SK-N-SH (cell line): ENCODE measurements around the gene DMAC1. TPM values are rescaled to one million over a fixed set of nuclear protein-coding genes. Genes with fewer than 3 reads are reported as not detected.

Source experiments
- CTCF ChIA-PET: fragments of 300-600, 350-600 bp; formaldehyde crosslinking; extraction: SDS; loops from one replicate; lab custom pipeline; 2021; lab: Yijun Ruan, JAX
- POLR2A ChIA-PET: fragments of 350-600 bp; sonication (Branson Sonifier 250); formaldehyde crosslinking; extraction: SDS; loops from one replicate; lab custom pipeline; 2020; ENCODE audit warnings: antibody characterized with exemption, inconsistent platforms; lab: Yijun Ruan, JAX
- DNase-seq: peaks from one replicate; pipeline ENCODE4 v3.0.0; 2012
- H2AFZ ChIP-seq: fragments of 200-600 bp; sonication (generic); 2 replicates; pipeline ENCODE4 v1.8.1; 2016; ENCODE audit warnings: antibody characterized with exemption, mild to moderate bottlenecking, low read depth
- H3F3A ChIP-seq: fragments of 200-600 bp; sonication (generic); replicated peaks from 2 replicates; pipeline ENCODE3; 2016; ENCODE audit warnings: antibody characterized with exemption, mild to moderate bottlenecking; ENCODE audit not compliant: insufficient read depth
- H3K27ac ChIP-seq, 2 experiments: fragments of 200-500 bp in 1 of 2; fragments of 200-600 bp in 1 of 2; sonication (Bioruptor generic) in 1 of 2; sonication (generic), shearing (Covaris generic) in 1 of 2; 2 replicates each; pipeline versions ENCODE4 v1.5.1 to v1.6.1; 2014 to 2016; ENCODE audit warnings: low read depth in 2 of 2, inconsistent platforms in 1 of 2, low read length in 1 of 2, mild to moderate bottlenecking in 1 of 2, mixed read lengths in 1 of 2
- H3K27me3 ChIP-seq: fragments of 200-600 bp; sonication (generic), shearing (Covaris generic); 2 replicates; pipeline ENCODE4 v1.6.1; 2016; ENCODE audit warnings: mixed run types; ENCODE audit not compliant: insufficient read depth
- H3K36me3 ChIP-seq, 2 experiments: fragments of 200-500 bp in 1 of 2; fragments of 200-600 bp in 1 of 2; sonication (Bioruptor generic) in 1 of 2; sonication (generic) in 1 of 2; replicated peaks in 1 of 2; 2 replicates each; pipeline versions ENCODE3 to v1.5.1; 2014 to 2016; ENCODE audit warnings: low read length in 1 of 2, mild to moderate bottlenecking in 1 of 2; ENCODE audit not compliant: insufficient read depth in 2 of 2, control insufficient read depth in 1 of 2
- H3K4me1 ChIP-seq, 2 experiments: fragments of 200-500 bp in 1 of 2; fragments of 200-600 bp in 1 of 2; sonication (Bioruptor generic) in 1 of 2; sonication (generic), shearing (Covaris generic) in 1 of 2; 2 replicates each; pipeline versions ENCODE4 v1.5.1 to v1.6.1; 2014 to 2016; ENCODE audit warnings: low read depth in 1 of 2, low read length in 1 of 2, mixed run types in 1 of 2; ENCODE audit not compliant: insufficient read depth in 2 of 2, control insufficient read depth in 1 of 2
- H3K4me2 ChIP-seq: fragments of 200-600 bp; sonication (generic), shearing (Covaris generic); 2 replicates; pipeline ENCODE4 v1.6.1; 2017; ENCODE audit warnings: mixed run types
- H3K4me3 ChIP-seq, 2 experiments: fragments of 200-500 bp in 1 of 2; fragments of 200-600 bp in 1 of 2; sonication (Bioruptor generic) in 1 of 2; sonication (generic), shearing (Covaris generic) in 1 of 2; 2 replicates each; pipeline versions ENCODE4 v1.5.1 to v1.8.1; 2014 to 2016; ENCODE audit warnings: low read depth in 2 of 2, inconsistent platforms in 1 of 2, low read length in 1 of 2, mild to moderate bottlenecking in 1 of 2, mixed read lengths in 1 of 2, moderate library complexity in 1 of 2
- H3K79me2 ChIP-seq: fragments of 200-600 bp; sonication (generic); 2 replicates; pipeline ENCODE4 v1.8.1; 2017; ENCODE audit warnings: mild to moderate bottlenecking; ENCODE audit not compliant: insufficient read depth
- H3K9ac ChIP-seq: fragments of 200-600 bp; sonication (generic); 2 replicates; pipeline ENCODE4 v1.6.1; 2017; ENCODE audit warnings: mixed run types
- H3K9me2 ChIP-seq: fragments of 200-600 bp; sonication (generic); 2 replicates; pipeline ENCODE4 v1.6.1; 2017; ENCODE audit warnings: mixed run types
- H3K9me3 ChIP-seq: fragments of 200-600 bp; sonication (generic); 2 replicates; pipeline ENCODE4 v1.6.1; 2017; ENCODE audit warnings: mixed run types, mild to moderate bottlenecking, moderate library complexity
- H4K20me1 ChIP-seq: fragments of 200-600 bp; sonication (generic); 2 replicates; pipeline ENCODE4 v1.6.1; 2017; ENCODE audit warnings: mild to moderate bottlenecking, mixed run types; ENCODE audit not compliant: insufficient read depth
- CHD2 ChIP-seq: fragments of 150-350 bp; IDR thresholded peaks from 2 replicates; pipeline ENCODE4 v1.6.1; 2018; ENCODE audit warnings: low read length; ENCODE audit not compliant: partially characterized antibody
- ELF1 ChIP-seq: IDR thresholded peaks from 2 replicates; pipeline ENCODE4 v1.4.0; 2012
- FOSL2 ChIP-seq: IDR thresholded peaks from 2 replicates; pipeline ENCODE4 v1.4.0; 2012; ENCODE audit warnings: low read depth, mild to moderate bottlenecking, moderate library complexity, borderline replicate concordance
- FOXM1 ChIP-seq: IDR thresholded peaks from 2 replicates; pipeline ENCODE4 v1.4.0; 2012; ENCODE audit warnings: low read depth, mild to moderate bottlenecking
- GABPA ChIP-seq: IDR thresholded peaks from 2 replicates; pipeline ENCODE4 v1.4.0; 2012; ENCODE audit warnings: low read depth, mild to moderate bottlenecking
- JUND ChIP-seq: IDR thresholded peaks from 2 replicates; pipeline ENCODE4 v1.4.0; 2012
- MXI1 ChIP-seq: IDR thresholded peaks from 2 replicates; pipeline ENCODE4 v1.6.1; 2012; ENCODE audit warnings: mild to moderate bottlenecking, low read depth, low read length, improper control_type of control experiment
- NRF1 ChIP-seq: IDR thresholded peaks from 2 replicates; pipeline ENCODE4 v1.6.1; 2012; ENCODE audit warnings: low read depth, mild to moderate bottlenecking, low read length
- PBX3 ChIP-seq: IDR thresholded peaks from 2 replicates; pipeline ENCODE4; 2012
- POLR2AphosphoS5 ChIP-seq: IDR thresholded peaks from 2 replicates; pipeline ENCODE4 v1.6.1; 2012; ENCODE audit warnings: low read depth, low read length
- RAD21 ChIP-seq: IDR thresholded peaks from 2 replicates; pipeline ENCODE4 v1.6.1; 2012; ENCODE audit warnings: mild to moderate bottlenecking, low read length
- TAF1 ChIP-seq: IDR thresholded peaks from 2 replicates; pipeline ENCODE4 v1.6.1; 2012; ENCODE audit warnings: low read depth, mild to moderate bottlenecking, low read length, moderate library complexity, borderline replicate concordance
- TCF12 ChIP-seq: IDR thresholded peaks from 2 replicates; pipeline ENCODE4 v1.4.0; 2012
- USF1 ChIP-seq: IDR thresholded peaks from 2 replicates; pipeline ENCODE4 v1.4.0; 2012; ENCODE audit warnings: low read depth, borderline replicate concordance
- YY1 ChIP-seq: IDR thresholded peaks from 2 replicates; pipeline ENCODE4 v1.4.0; 2012; ENCODE audit warnings: low read depth, mild to moderate bottlenecking
- WGBS: methylation state at CpG from one replicate; pipeline ENCODE4 v1.1.6; 2017; ENCODE audit warnings: low lambda C conversion rate; 5-methylcytosine and 5-hydroxymethylcytosine counted together
- polyA plus RNA-seq, 3 experiments: library from polyadenylated mRNA; depleted of rRNA; stranded (reverse); fragments of >200 nt; gene quantifications; 2 replicates each; pipeline ENCODE4 v1.2.3, GENCODE V29; 2012
- TF ChIP-seq, protein P1 (sequence below): IDR thresholded peaks from 2 replicates; pipeline ENCODE4 v1.4.0; 2012; ENCODE audit warnings: low read depth
- TF ChIP-seq, protein P2 (sequence below): IDR thresholded peaks from 2 replicates; pipeline ENCODE4 v1.4.0; 2012; ENCODE audit warnings: low read depth, borderline replicate concordance

Gene DMAC1, protein sequence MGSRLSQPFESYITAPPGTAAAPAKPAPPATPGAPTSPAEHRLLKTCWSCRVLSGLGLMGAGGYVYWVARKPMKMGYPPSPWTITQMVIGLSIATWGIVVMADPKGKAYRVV
- polyA plus RNA-seq (2012; rRNA removed): 21.5 and 21.7 TPM in 2 replicates
- 20.8 and 35.1 TPM in 2 replicates for polyA plus RNA-seq (2012; cell fraction: cytosol; rRNA removed)
- polyA plus RNA-seq (2012; cell fraction: nucleus; rRNA removed): 15.8 and 16.5 TPM in 2 replicates

DNA sequence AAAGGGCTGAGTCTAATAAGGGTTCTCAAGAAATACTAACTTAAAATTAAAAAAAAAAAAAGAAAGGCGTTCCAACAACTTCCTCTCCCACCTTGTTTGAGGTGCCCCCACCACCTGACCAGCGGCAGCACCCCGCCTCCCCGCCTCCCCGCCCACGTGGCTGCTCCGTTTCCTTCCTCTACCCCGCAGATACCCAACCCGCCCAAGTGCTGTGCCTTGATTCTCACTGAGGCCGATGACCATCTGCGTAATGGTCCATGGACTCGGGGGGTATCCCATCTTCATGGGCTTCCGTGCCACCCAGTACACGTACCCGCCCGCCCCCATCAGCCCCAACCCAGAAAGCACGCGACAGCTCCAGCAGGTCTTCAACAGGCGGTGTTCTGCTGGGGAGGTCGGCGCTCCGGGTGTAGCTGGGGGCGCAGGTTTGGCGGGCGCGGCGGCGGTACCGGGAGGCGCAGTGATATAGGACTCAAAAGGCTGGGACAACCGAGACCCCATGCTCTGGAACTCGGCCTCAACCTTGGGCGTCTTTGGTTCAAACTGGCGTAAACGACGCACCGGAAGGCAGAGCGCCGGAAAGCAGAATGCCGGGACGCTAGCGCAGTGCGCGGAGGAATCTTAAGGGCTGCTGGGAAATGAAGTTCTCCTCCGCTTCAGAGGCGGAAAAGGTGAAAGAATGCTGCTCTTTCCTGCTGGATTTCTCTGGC is at the start of gene DMAC1:
Gene DMAC1 (minus strand): TSS at position 545 of the 710 bp plus-strand sequence. CDS start 44 bp downstream, at position 501.
- Histone ChIP-seq H3K4me2 (peak within 1 kb of the TSS; percentile 95), H3K9ac (peak within 1 kb of the TSS; percentile 79), H3K9me3 (no peaks in the 10 kb centered on the region), H4K20me1 (no peaks in the 10 kb centered on the region), H3K36me3 (peaks cover 26 to 37% of the 10 kb centered on the region in 2 experiments), H3K9me2 (no peaks in the 10 kb centered on the region), H3K27ac (peak within 1 kb of the TSS; percentile 62 to 92; a peak in 3 of 4 replicates), H3K4me1 (peaks cover 5 to 7% of the 10 kb centered on the region in 2 experiments; a peak in 2 of 4 replicates), H3K4me3 (peak within 1 kb of the TSS; percentile 85 to 92), H3K27me3 (no peaks in the 10 kb centered on the region), H2AFZ (peak within 1 kb of the TSS; percentile 95), H3F3A (no peaks in the 10 kb centered on the region), H3K79me2 (peaks cover 9% of the 10 kb centered on the region)
- ChIA-PET POLR2A (no interaction called here), CTCF (interaction anchor here (1.0 kb wide), 1 partner anchor 747 kb away, joined by 3 read pairs; no protein-coding TSS in a partner anchor)
- TF ChIP-seq FOXM1 (0 out of 2 replicates have a peak, but pooled peaks have one; percentile 36), GABPA (peak; percentile 86), ELF1 (peak; percentile 93), YY1 (peak; percentile 53; the same call in 1 of the 2 replicates), USF1 (peak; percentile 76), MXI1 (peak; percentile 95), NRF1 (peak; percentile 65), PBX3 (0 out of 2 replicates have a peak, but pooled peaks have one; percentile 12), TCF12 (no peak), TAF1 (peak; percentile 71; the same call in 1 of the 2 replicates), FOSL2 (no peak), CHD2 (peak; percentile 89), POLR2AphosphoS5 (peak; percentile 87), RAD21 (no peak), JUND (no peak)
- TF ChIP-seq, protein P1, sequence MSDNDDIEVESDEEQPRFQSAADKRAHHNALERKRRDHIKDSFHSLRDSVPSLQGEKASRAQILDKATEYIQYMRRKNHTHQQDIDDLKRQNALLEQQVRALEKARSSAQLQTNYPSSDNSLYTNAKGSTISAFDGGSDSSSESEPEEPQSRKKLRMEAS: peak; percentile 82
- TF ChIP-seq, protein P2, sequence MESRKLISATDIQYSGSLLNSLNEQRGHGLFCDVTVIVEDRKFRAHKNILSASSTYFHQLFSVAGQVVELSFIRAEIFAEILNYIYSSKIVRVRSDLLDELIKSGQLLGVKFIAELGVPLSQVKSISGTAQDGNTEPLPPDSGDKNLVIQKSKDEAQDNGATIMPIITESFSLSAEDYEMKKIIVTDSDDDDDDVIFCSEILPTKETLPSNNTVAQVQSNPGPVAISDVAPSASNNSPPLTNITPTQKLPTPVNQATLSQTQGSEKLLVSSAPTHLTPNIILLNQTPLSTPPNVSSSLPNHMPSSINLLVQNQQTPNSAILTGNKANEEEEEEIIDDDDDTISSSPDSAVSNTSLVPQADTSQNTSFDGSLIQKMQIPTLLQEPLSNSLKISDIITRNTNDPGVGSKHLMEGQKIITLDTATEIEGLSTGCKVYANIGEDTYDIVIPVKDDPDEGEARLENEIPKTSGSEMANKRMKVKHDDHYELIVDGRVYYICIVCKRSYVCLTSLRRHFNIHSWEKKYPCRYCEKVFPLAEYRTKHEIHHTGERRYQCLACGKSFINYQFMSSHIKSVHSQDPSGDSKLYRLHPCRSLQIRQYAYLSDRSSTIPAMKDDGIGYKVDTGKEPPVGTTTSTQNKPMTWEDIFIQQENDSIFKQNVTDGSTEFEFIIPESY: peak; percentile 81; the same call in 1 of the 2 replicates
- under 1% methylated on average over 28 of the region's 46 CpGs for WGBS
- peak; percentile 83 for DNase-seq
